Measurements from ENCODE around the gene BSCL2.

GRCh38 chr11:62725646-62726045 lies 18.4 kb upstream of the BSCL2 start:
- TF ChIP-seq, protein P1, sequence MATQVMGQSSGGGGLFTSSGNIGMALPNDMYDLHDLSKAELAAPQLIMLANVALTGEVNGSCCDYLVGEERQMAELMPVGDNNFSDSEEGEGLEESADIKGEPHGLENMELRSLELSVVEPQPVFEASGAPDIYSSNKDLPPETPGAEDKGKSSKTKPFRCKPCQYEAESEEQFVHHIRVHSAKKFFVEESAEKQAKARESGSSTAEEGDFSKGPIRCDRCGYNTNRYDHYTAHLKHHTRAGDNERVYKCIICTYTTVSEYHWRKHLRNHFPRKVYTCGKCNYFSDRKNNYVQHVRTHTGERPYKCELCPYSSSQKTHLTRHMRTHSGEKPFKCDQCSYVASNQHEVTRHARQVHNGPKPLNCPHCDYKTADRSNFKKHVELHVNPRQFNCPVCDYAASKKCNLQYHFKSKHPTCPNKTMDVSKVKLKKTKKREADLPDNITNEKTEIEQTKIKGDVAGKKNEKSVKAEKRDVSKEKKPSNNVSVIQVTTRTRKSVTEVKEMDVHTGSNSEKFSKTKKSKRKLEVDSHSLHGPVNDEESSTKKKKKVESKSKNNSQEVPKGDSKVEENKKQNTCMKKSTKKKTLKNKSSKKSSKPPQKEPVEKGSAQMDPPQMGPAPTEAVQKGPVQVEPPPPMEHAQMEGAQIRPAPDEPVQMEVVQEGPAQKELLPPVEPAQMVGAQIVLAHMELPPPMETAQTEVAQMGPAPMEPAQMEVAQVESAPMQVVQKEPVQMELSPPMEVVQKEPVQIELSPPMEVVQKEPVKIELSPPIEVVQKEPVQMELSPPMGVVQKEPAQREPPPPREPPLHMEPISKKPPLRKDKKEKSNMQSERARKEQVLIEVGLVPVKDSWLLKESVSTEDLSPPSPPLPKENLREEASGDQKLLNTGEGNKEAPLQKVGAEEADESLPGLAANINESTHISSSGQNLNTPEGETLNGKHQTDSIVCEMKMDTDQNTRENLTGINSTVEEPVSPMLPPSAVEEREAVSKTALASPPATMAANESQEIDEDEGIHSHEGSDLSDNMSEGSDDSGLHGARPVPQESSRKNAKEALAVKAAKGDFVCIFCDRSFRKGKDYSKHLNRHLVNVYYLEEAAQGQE (IDR thresholded peaks at IDR 0.05; ENCODE audit: insufficient read depth in 1 of 2, low read depth in 2 of 2, low read length in 2 of 2), result no peak
- TF ChIP-seq SIN3A (IDR thresholded peaks at IDR 0.05; ENCODE audit: borderline replicate concordance, insufficient read depth, low read length), result no peak
- no peak for TF ChIP-seq POLR2AphosphoS5 (IDR thresholded peaks at IDR 0.05; ENCODE audit: low read depth, low read length)
- TF ChIP-seq TAF1 (IDR thresholded peaks at IDR 0.05; ENCODE audit: borderline replicate concordance, insufficient read depth, low read length), result 0 out of 2 replicates have a peak, but pooled peaks have one; percentile 8
- TF ChIP-seq FOXP2 (optimal IDR thresholded peaks at IDR 0.05; ENCODE audit: borderline replicate concordance, extremely low read depth, extremely low read length, insufficient read depth), result no peak
